Measurements from ENCODE around the gene BABAM2. TPM values are rescaled to one million over a fixed set of nuclear protein-coding genes. Genes with fewer than 3 reads are reported as not detected.

BABAM2 gene
- total and polyA plus RNA-seq, 4 donors, result 9.9 to 17.0 (median 13.9) TPM

DNA sequence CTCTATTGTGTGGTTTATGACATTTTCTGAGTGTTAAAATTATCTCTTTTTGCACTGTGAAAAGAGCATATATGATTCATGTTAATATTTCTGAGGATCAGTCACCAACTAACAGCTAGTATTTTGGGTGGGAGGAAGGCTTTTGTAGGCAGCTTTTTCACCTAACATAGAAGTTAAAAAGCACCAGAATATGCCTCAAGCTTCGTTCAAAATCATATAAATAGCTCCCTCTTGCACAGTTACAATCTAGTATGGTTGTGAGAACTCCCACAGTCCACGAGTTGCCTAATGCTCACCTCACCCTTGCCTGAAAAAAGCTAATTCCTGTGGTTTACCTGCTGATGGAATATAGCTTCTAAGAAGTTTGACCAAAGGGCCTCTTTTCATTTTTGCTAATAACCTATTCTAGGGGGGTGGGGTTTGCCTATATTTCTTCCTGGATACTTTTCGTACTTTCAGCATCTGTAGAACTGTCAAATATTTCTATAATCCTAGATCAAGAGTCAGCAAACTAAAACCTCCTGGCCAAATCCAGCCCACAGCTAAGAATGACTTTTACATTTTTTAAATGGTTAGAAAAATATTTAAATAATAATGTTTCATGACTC lies 335.0 kb downstream of the BABAM2 start (continued):
- TF ChIP-seq, protein P1, sequence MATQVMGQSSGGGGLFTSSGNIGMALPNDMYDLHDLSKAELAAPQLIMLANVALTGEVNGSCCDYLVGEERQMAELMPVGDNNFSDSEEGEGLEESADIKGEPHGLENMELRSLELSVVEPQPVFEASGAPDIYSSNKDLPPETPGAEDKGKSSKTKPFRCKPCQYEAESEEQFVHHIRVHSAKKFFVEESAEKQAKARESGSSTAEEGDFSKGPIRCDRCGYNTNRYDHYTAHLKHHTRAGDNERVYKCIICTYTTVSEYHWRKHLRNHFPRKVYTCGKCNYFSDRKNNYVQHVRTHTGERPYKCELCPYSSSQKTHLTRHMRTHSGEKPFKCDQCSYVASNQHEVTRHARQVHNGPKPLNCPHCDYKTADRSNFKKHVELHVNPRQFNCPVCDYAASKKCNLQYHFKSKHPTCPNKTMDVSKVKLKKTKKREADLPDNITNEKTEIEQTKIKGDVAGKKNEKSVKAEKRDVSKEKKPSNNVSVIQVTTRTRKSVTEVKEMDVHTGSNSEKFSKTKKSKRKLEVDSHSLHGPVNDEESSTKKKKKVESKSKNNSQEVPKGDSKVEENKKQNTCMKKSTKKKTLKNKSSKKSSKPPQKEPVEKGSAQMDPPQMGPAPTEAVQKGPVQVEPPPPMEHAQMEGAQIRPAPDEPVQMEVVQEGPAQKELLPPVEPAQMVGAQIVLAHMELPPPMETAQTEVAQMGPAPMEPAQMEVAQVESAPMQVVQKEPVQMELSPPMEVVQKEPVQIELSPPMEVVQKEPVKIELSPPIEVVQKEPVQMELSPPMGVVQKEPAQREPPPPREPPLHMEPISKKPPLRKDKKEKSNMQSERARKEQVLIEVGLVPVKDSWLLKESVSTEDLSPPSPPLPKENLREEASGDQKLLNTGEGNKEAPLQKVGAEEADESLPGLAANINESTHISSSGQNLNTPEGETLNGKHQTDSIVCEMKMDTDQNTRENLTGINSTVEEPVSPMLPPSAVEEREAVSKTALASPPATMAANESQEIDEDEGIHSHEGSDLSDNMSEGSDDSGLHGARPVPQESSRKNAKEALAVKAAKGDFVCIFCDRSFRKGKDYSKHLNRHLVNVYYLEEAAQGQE (IDR thresholded peaks at IDR 0.05), result no peak
- TF ChIP-seq YY1 (IDR thresholded peaks at IDR 0.05) (no peak), RXRA (IDR thresholded peaks at IDR 0.05) (no peak)

- Histone ChIP-seq H3K9me3 (ENCODE audit: control insufficient read depth in 4 of 4, low read length in 3 of 4) (no peaks in the 10 kb centered on the region), H3K36me3 (ENCODE audit: control insufficient read depth in 4 of 4, insufficient read depth in 3 of 4, low read depth in 1 of 4, low read length in 3 of 4) (no peaks in the 10 kb centered on the region), H3K27me3 (ENCODE audit: control insufficient read depth in 4 of 4, insufficient read depth in 4 of 4, low read length in 3 of 4) (no peaks in the 10 kb centered on the region), H3K9ac (ENCODE audit: low read depth in 1 of 2, low read length in 2 of 2) (no peak overlapping the region), H3K4me3 (ENCODE audit: low read depth in 1 of 3, low read length in 3 of 3) (no peak overlapping the region), H3K4me1 (ENCODE audit: control insufficient read depth in 4 of 4, insufficient read depth in 4 of 4, low read length in 3 of 4) (no peaks in the 10 kb centered on the region), H3K27ac (ENCODE audit: low read depth in 1 of 2, low read length in 2 of 2) (no peak overlapping the region)
- WGBS, result 98% methylated on average over 6 of the region's 6 CpGs
- DNase-seq (ENCODE audit: low spot score), result no peak
- TF ChIP-seq RAD21 (IDR thresholded peaks at IDR 0.05) (no peak), TAF1 (conservative IDR thresholded peaks at IDR 0.05) (no peak), EGR1 (IDR thresholded peaks at IDR 0.05; ENCODE audit: low read depth in 2 of 2) (no peak), FOXA1 (IDR thresholded peaks at IDR 0.05) (no peak), RXRA (IDR thresholded peaks at IDR 0.05) (no peak)
These were observed 336.0 kb downstream of the BABAM2 start for GRCh38 chr2:28226558-28226957.

DNA sequence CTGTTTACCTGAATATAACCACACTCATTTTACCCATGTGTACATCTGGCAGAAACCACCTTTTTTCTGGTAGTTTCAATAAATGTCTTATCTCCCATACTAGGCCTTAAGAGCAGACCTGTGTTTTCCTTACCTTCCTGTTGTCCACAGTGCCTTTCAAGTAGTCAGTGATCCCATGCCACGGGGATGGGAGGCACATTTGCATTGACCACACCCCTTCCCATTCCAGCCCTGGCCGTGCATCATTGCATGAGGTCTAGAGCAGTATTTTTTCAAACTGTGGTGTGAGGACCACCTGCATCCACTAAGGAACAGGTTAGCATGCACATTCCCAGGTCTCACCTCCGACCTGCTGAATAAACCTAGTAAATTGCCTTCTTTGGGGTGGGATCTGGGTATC lies 337.0 kb downstream of the BABAM2 start:
- H3K36me3 ChIP-seq (ENCODE audit: control insufficient read depth in 4 of 4, insufficient read depth in 3 of 4, low read depth in 1 of 4, low read length in 3 of 4), result no peaks in the 10 kb centered on the region
- no peak overlapping the region for H3K4me3 ChIP-seq (ENCODE audit: low read depth in 1 of 3, low read length in 3 of 3)
- no peak overlapping the region for H3K9ac ChIP-seq (ENCODE audit: low read depth in 1 of 2, low read length in 2 of 2)
- H3K9me3 ChIP-seq (ENCODE audit: control insufficient read depth in 4 of 4, low read length in 3 of 4), result no peaks in the 10 kb centered on the region
- no peaks in the 10 kb centered on the region for H3K27me3 ChIP-seq (ENCODE audit: control insufficient read depth in 4 of 4, insufficient read depth in 4 of 4, low read length in 3 of 4)
- H3K27ac ChIP-seq (ENCODE audit: low read depth in 1 of 2, low read length in 2 of 2), result no peak overlapping the region
- DNase-seq (ENCODE audit: low spot score), result no peak
- H3K4me1 ChIP-seq (ENCODE audit: control insufficient read depth in 4 of 4, insufficient read depth in 4 of 4, low read length in 3 of 4), result peaks cover 0 to 4% (median 0%) of the 10 kb centered on the region in 4 donors
- no peak for TF ChIP-seq ZBTB33 (IDR thresholded peaks at IDR 0.05)
- no peak for TF ChIP-seq MAX (IDR thresholded peaks at IDR 0.05)
- TF ChIP-seq EGR1 (IDR thresholded peaks at IDR 0.05; ENCODE audit: low read depth in 2 of 2), result no peak
- TF ChIP-seq, protein P2, sequence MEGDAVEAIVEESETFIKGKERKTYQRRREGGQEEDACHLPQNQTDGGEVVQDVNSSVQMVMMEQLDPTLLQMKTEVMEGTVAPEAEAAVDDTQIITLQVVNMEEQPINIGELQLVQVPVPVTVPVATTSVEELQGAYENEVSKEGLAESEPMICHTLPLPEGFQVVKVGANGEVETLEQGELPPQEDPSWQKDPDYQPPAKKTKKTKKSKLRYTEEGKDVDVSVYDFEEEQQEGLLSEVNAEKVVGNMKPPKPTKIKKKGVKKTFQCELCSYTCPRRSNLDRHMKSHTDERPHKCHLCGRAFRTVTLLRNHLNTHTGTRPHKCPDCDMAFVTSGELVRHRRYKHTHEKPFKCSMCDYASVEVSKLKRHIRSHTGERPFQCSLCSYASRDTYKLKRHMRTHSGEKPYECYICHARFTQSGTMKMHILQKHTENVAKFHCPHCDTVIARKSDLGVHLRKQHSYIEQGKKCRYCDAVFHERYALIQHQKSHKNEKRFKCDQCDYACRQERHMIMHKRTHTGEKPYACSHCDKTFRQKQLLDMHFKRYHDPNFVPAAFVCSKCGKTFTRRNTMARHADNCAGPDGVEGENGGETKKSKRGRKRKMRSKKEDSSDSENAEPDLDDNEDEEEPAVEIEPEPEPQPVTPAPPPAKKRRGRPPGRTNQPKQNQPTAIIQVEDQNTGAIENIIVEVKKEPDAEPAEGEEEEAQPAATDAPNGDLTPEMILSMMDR (IDR thresholded peaks at IDR 0.05; ENCODE audit: low read depth, low read length, missing input control), result no peak
- no peak for TF ChIP-seq GABPA (IDR thresholded peaks at IDR 0.05 in 1 of 2, conservative IDR thresholded peaks at IDR 0.05 in 1 of 2)
- 90% methylated on average over 3 of the region's 3 CpGs for WGBS

Measured in liver (tissue), 9 donors.